PFSK-1 (cell line): ENCODE results near the gene HIGD1A.

Experiments used
- FOXP2 ChIP-seq: optimal IDR thresholded peaks from 2 replicates; pipeline ENCODE3; 2011; ENCODE audit warnings: borderline replicate concordance, control low read depth, inconsistent platforms; ENCODE audit not compliant: insufficient read depth; ENCODE audit errors: extremely low read length, extremely low read depth
- POLR2AphosphoS5 ChIP-seq: IDR thresholded peaks from 2 replicates; pipeline ENCODE4 v1.6.1; 2012; ENCODE audit warnings: low read depth, mild to moderate bottlenecking, control low read depth, low read length, moderate library complexity
- SIN3A ChIP-seq: IDR thresholded peaks from 2 replicates; pipeline ENCODE4 v1.6.1; 2012; ENCODE audit warnings: mild to moderate bottlenecking, low read length, moderate library complexity, borderline replicate concordance; ENCODE audit not compliant: insufficient read depth
- TAF1 ChIP-seq: IDR thresholded peaks from 2 replicates; pipeline ENCODE4 v1.6.1; 2012; ENCODE audit warnings: low read length, control low read depth, borderline replicate concordance; ENCODE audit not compliant: insufficient read depth
- TF ChIP-seq, protein P1 (sequence below), 2 experiments: IDR thresholded peaks; 2 replicates each; pipeline versions ENCODE4 v1.6.1 to v1.8.0; 2011 to 2012; ENCODE audit warnings: low read depth in 2 of 2, low read length in 2 of 2, control low read depth in 1 of 2, inconsistent platforms in 1 of 2, mild to moderate bottlenecking in 1 of 2, moderate library complexity in 1 of 2; ENCODE audit not compliant: insufficient read depth in 1 of 2

Gene HIGD1A

DNA sequence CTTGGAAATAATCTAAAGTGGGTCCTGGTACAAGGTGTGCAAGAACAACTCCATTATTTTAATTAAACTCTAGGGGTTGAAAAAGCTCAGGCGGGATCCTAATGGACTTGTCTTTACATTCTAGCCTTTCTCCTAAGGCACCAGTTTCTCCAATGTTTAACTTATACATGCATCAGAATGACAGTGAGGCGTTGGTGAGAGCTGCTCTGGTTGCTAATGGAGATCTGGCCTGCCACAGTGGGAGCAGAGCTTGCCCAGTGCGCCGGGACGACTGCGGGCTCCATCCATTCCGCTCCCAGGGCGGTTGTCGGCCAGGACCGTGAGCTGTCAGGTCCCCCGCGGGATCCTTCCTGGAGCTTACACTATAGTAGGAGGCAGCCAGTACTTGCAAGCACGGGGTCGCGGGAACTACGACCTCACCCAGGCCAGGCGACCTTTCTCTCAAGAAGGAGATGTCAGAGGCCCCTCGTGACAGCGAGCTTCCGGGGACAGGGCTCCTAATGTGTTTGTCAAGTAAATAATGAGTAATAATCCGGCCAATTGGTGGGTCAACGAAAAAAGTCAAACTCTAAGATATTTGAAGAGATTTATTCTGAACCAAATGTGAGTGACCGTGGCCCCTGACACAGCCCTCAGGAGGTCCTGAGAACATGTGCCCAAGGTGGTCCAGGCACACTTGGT, 991 bp upstream of the HIGD1A start:
- no peak for TF ChIP-seq FOXP2
- TF ChIP-seq, protein P1, sequence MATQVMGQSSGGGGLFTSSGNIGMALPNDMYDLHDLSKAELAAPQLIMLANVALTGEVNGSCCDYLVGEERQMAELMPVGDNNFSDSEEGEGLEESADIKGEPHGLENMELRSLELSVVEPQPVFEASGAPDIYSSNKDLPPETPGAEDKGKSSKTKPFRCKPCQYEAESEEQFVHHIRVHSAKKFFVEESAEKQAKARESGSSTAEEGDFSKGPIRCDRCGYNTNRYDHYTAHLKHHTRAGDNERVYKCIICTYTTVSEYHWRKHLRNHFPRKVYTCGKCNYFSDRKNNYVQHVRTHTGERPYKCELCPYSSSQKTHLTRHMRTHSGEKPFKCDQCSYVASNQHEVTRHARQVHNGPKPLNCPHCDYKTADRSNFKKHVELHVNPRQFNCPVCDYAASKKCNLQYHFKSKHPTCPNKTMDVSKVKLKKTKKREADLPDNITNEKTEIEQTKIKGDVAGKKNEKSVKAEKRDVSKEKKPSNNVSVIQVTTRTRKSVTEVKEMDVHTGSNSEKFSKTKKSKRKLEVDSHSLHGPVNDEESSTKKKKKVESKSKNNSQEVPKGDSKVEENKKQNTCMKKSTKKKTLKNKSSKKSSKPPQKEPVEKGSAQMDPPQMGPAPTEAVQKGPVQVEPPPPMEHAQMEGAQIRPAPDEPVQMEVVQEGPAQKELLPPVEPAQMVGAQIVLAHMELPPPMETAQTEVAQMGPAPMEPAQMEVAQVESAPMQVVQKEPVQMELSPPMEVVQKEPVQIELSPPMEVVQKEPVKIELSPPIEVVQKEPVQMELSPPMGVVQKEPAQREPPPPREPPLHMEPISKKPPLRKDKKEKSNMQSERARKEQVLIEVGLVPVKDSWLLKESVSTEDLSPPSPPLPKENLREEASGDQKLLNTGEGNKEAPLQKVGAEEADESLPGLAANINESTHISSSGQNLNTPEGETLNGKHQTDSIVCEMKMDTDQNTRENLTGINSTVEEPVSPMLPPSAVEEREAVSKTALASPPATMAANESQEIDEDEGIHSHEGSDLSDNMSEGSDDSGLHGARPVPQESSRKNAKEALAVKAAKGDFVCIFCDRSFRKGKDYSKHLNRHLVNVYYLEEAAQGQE (IDR thresholded peaks at IDR 0.05; ENCODE audit: insufficient read depth in 1 of 2, low read depth in 2 of 2, low read length in 2 of 2), result no peak

DNA sequence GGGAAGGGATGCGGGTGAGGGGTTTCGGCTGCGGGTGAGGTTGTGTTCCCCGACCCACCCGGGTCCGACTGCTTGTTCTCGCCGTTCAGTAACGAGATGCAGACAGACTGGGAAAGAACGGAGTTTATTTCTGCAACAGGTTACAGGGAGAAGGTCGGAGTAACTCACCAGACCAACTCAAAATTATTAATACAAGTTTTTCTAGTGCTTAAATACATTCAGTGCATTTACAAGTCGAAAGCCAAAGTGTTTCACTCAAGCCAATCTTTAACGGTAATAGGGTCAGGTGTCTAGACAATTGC, 492 bp upstream of the HIGD1A start:
- TF ChIP-seq TAF1, result no peak
- no peak for TF ChIP-seq FOXP2
- TF ChIP-seq, protein P1 (IDR thresholded peaks at IDR 0.05; ENCODE audit: insufficient read depth in 1 of 2, low read depth in 2 of 2, low read length in 2 of 2), result no peak
- TF ChIP-seq SIN3A, result no peak
- no peak for TF ChIP-seq POLR2AphosphoS5

DNA sequence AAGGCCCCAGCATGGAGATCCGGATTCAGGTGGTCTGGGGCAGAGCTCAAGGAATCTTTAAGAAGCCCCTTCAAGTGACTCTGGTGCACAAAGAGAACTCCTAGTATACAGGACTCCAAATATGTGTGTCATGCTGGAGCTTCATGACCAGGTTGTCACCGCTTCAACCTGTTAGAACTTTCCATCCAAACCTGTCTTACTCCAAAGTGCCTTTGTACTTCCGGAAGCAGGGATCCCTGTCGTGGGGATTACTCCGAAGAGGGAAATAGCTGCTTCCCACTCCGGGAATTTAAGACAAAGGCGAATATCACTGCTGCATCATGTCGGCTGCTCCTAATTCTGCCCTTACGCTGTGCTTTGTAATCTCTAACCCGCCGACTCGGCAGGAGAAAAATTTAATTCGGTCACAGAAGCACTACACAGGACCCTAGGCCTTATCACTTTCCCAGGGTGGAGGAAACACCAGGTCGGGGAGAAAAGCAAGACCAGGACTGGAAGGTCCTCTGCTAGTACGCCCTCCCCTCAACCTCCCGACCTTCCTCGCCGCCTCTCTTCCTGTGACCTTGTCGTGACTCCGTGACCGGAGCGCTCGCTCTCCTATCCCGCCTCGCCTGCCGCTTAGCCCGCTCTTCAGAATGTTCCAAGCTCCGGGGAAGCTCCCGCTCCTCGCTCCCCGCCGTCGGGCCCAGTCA, 730 bp downstream of the HIGD1A start:
- TF ChIP-seq TAF1 (no peak), POLR2AphosphoS5 (no peak), FOXP2 (no peak), SIN3A (no peak)
- TF ChIP-seq, protein P1 (IDR thresholded peaks at IDR 0.05; ENCODE audit: insufficient read depth in 1 of 2, low read depth in 2 of 2, low read length in 2 of 2), result no peak

DNA sequence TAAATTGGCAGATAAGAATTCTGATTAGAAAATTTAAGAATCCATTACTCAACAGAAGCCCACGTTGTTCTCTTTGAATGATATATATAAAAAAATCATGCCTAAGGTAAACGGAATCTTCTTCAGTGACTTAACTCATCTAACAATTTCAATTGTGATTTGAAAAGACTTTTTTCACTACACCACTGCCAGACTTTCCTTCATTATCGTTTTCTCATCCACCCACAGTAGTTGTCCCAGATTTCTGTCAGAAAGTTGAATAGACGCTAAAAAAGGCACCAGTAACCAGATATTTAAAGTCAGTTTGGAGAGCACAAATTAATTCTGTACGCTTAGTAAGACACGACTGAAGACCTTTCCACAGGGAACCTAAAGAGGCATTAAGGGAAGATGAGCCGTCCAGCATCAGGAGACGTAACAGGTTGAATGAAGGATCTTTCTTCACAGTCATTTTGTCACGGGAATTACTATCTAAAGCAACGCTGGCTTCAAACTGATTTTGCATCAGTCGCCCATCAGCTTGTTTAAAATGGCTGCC, 1.3 kb downstream of the HIGD1A start:
- TF ChIP-seq, protein P1 (IDR thresholded peaks at IDR 0.05; ENCODE audit: insufficient read depth in 1 of 2, low read depth in 2 of 2, low read length in 2 of 2), result no peak
- no peak for TF ChIP-seq SIN3A
- TF ChIP-seq TAF1, result no peak
- TF ChIP-seq FOXP2, result no peak
- no peak for TF ChIP-seq POLR2AphosphoS5
